ENCODE measurements around the gene FAT1.

Gene FAT1

DNA sequence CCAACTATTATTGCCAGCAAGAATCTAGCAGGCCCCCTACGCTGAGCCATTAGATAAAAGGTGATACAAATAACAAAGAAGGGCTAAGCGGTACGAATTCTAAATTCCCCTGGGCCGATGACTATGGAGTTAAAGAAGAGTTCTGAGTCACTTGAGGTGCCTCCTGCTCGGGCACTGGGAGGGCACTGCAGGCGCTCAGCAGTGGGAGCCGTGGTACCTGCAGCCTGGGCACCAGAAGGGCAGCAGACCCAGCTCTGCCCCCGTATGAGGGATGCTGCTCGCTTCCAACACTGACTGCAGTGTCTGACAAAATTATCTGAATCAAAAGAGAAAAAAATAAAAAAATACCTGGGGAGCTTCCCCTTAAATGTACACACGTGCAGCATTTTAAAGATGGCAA is 124.2 kb downstream of the FAT1 start:
- no peak for DNase-seq

DNA sequence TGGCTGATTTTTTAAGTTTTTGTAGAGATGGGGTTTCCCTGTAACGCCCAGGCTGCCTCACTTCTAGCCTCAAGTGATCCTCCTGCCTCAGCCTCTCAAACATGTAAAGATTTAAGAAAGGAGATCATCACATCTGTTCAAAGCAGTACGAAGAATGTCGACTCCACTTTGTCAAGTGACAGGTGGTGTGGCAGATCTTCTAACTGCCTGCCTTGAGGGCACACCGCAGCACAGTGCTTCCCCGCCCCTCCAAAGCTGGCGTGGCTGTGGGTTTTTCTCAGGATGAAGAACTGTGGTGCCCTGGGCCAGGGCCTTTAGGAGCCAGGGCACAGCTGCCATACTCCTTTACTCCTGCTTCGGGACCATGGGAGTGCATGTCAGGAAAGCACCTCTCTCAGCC is 125.0 kb downstream of the FAT1 start:
- DNase-seq, result no peak

DNA sequence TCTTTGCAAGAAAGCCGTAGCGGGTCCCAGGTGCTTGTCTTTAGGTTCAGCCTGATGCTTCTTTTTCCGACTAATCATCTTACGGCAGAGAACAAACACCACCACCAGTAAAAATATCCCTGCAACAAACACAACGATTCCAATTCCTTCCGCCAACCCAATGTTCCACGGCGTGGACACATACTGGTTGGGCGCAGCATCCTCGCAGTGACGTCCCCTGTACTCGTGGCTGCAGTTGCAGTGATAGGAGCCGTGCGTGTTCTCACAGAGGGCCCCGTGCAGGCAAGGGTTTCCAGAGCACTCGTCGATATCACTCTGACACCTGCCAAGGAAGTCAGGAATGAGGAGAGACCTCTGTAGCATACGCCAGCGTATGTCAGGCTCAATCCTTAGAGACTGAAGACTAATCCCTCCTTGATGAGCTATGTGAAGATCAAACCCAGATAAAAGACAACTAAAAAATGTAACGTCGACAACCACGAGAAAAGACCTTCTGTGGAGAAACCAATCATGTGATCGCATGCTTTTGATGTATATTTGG is 126.7 kb downstream of the FAT1 start:
- DNase-seq, result no peak

DNA sequence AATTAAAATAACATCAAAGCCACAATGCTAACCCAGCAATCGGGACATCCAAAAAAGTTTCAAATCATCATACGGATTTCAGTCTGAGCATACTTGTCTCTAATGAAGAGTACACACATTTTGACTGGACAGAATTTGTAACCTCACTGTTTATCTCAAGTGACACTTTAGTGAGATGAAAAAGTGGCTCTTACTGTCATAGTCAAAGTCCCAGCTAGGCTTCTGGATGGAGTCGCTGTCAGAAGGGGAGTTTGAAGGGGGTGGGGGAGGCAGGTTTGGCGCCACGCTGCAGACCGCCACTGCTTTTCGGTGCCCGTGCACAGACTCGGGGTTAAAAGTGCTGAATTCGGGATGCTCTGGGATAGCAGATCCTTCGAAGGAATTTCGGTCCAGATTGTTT is 127.3 kb downstream of the FAT1 start:
- DNase-seq, result no peak

DNA sequence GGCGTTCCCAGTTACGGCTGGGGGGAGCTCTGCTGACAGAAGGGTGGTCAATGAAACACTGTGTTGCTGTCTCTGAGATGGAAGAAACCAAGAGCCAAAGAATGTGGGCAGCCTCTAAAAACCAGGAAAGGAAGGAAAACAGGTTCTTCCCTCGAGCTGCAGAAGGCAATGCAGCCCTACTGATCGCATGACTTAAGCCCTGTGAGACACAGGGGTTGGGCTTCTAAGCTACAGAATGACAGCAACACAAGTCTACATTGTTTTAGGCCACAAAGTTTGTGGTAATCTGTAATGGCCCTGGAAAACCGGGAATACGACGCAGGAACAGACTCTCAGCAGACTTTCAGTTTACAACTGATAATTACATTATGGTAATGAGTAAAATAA is 130.1 kb downstream of the FAT1 start:
- no peak for DNase-seq

DNA sequence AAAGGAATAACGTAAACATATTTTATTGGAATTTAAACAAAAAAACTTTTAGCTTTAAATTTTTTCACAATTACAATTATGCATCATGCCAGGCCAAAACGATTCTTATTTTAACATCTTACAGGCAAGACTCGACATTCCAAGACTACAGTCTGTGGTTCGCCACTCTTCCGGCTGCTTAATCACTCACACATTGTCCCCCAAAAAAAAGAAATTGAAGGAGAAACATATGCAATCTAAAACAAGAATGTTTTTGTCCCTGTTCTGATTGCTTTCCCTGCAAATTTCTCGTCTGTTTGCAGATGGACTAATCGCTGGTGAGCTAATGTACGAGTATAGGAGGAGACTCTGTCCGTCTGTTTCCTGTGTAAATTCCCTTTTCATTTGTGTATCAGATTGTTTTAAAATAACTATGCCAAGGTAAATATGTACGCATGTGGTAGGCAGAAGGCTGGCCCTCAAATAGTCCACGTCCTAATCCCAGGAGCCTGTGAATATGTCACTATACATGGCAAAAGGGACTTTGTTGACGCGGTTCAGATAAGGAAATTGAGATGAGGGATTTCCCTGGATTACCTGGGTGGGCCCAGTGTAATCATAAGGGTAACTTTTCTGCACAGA is 130.6 kb downstream of the FAT1 start:
- DNase-seq, result no peak

DNA sequence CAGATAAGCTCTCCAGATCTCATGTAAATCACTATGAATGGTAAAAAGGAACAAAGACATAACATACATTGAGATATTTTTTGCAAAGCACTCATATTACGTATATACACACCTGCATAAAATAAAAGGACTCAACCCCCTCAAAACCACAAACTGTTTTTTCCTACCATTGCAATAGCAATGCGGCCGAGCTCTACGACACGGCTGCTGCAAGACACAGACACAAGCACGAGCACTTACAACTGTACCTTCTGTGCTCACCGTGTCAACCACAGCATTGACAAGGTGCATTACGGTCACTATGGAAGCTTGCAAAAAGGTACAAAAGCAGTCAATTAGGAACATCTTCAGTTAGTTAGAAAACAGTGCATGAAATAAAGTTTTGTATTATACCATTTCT is 131.2 kb downstream of the FAT1 start:
- DNase-seq, result no peak

DNA sequence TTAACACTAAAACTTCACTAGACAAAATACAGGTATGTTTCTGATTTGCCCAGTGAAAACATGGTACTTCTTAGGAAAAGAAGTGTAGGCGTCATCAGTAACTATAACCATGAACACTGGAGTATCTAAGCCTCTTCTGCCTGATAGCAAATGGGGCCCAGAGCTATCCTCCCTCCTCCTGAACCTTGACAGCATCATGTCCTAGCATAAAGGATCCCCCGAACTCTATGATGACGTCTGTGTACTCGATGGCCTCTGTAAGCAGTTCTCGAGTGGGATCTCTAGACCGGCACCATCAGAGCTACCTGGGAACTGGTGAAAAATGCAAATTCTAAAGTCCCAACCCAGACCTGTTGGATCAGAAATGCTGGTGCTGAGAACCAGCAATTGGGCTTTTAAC is 132.0 kb downstream of the FAT1 start:
- no peak for DNase-seq

DNA sequence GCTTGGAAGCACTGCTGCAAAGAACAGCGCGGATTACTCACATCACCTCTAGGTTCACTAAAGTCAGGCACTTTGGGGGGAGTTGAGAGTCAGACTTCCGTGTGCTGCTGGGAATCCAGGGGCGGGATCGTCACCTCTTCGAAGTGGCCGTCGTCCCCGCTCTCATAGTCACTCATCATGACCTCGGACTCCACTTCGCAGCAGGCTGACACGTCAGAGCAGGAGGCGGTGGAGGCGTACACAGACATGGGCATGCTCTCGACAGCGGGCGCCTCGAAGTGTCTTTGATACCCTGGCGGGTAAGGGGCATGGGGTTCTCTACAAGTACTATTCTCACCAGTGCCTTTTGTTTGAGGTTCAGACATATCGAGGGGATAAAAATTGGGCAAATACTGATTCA is 135.2 kb downstream of the FAT1 start:
- DNase-seq, result no peak

DNA sequence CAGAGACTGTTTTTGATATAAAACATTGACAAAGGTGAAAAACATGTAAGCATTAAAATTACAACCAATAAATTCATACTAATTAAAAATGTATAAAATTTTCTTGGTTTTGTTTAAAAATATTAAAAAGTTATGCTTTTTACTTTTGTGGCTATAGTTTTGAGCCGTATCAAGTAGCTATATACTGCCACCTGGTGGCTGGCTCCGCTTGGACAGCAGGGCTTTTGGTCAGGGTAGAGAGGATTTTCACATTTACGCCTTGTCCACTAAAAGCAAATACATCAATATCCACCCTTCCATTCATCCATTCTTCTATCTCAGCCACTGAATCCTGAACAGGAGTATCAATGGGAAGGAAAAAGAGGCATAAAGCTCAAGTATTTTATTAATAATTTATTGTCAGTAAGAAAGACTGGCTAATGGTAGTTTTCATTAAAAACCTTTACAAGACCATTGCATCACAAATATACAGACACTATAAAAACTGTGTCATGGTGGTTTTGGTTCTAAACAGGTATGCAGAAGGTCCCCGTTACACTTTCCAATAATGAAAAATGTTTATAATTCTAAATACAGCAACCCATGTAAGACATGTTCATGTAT is 136.1 kb downstream of the FAT1 start:
- peak; percentile 73 for DNase-seq

DNA sequence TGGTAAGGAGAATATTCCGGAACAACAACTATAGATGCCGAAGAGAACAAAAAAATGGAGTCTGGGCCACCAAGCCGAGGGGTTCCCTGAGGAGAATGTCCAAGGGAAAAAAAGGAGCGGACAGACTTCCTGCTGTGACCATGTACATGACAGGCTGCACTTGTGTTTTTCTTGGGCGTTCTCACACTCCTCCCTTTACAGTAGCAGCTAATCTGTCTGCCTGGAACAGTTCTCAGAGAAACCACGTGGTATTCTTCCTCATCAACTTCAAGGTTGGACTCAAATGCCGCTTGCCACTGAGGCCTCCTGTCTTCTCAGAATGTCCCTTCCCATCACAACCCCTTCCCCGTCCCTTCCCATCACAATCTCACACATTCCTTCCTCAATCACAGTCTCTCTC is 137.5 kb downstream of the FAT1 start:
- DNase-seq, result no peak

DNA sequence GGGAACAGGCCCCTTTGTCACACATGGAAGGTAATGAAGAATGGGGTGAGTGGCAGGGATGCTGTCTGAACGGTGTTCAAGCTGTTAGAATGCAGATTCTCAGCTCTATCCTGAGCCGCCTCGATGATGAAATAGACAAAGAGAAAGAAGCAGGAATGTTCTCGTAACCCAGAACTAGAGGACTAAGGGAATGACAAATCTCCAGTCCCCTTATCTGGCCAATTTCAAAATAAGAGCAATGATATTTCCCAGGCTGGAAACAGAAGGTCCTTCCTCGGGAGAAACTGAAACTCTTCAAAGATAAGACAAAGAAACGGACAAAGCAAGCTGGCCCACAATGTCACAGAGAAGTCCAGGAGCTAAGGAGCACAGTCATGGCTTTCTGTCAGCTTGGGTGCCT is 138.7 kb downstream of the FAT1 start:
- no peak for DNase-seq

DNA sequence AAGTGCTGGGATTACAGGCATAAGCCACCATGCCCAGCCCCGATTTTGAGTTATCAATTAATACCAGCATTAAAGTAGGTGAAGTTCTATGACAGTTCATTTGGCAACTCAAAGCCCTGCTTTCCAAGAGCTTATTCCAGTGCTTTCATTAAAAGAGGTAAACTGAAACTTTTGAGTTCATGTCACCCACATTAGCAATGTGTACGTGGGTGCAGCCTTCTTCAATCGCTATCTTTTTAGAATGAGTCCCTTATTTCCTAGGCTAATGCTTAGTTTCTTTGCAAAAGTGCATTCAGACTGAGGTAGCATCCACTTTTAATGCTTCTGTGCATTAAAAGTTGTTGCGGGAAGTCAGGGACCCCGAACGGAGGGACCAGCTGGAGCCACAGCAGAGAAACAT is 142.2 kb downstream of the FAT1 start:
- no peak for DNase-seq

DNA sequence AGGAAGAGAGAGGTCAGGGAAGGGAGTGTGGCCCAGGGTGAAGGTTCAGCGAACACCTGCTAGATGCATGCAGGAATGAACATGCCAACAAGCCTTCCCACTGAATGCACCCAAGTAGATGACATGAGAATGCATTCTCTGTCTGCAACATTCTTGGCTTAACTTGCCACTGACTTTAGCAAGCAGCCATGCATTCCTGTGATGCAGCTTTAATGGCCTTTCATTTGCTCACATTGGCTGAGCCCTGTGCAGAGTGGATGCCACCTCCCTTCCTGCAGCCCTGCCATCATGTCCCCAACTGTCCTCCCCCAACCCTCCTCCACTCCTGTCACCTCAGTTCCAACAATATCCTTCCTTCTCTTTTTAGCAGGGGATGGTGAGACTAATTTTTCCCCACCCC is 143.0 kb downstream of the FAT1 start:
- DNase-seq, result no peak

DNA sequence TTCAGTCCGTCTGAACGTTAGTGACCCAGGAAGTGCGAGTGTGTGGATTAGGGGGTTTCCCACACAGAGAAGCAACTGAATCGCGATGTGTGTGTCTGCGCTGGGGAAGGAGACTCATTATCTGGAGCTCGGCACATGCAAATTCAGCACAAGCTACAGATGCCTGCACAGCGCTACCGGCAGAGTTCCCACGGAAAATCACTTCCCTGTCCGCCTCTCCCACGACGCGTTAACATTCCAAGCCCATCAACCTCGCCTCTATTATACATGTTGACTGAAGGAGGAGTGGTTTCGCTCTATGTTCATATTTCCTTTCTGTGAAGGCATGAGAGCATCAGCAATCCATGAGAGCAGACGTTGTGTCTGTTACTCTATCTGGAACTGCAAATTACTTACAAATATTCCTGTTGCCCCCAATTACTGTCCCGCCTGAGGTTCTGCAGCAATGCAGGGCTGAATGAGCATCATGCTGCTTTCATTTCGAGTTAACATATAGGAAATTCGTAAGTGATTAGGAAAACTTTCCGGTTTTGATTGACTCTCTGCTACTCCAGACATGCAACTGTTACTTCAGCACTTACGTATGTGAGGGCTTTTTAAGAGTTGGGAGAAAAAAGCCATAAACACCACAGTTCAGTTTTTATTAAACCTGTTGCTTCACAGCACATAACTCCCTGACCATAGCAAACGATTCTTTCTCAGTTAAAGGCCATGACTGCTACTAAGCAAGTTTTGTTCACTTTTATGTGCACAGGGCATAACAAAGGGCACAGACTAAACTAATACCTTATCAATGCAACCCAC is 153.3 kb downstream of the FAT1 start:
- DNase-seq, result no peak

DNA sequence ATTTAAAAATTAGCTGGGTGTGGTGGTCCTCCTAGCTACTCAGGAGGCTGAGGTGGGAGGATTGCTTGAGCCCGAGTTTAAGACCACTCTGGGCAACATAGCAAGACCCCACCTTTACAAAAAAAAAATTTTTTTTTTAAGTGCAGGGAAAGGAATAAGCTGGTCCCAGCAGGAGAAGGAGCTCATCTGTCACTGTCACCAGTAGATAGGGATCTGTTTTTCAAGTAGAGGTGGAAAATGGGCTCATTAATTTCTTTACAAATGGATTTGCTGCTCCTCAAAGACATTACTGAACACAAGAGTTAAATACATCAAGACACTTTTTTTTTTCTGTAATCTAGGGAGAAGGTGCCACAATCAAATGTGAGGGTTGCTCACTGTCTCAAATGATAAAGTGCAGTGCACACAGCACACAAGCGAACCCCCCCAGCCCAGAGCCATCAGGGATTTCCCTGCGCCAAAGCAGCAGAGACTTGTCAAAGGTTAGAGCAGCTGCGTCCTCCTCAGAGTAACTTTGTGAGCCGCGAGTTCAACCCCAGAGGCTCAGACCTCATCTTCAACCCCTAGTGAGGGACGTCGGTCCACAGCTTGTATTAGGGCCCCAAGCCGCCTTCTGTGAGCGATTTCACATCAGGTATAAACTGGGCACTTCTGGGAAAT is 154.0 kb downstream of the FAT1 start:
- DNase-seq, result no peak

DNA sequence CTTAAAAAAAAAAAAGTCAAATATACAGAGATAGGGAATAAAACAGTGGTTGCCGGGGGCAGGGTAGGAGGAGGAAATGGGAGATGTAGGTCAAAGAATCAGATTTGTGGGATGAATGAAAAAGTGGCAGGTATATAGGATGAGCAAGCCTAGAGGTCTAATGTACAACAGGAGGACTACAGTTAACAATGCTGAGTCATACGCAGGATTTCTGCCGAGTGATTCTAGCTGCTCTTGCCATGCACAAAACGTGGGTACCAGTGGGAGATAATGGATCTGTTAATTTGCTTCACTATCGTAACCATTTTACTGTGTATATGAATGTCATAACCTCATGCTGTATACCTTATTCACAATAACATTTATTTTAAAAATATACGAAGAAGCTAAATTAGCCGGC is 157.6 kb downstream of the FAT1 start:
- no peak for DNase-seq

DNA sequence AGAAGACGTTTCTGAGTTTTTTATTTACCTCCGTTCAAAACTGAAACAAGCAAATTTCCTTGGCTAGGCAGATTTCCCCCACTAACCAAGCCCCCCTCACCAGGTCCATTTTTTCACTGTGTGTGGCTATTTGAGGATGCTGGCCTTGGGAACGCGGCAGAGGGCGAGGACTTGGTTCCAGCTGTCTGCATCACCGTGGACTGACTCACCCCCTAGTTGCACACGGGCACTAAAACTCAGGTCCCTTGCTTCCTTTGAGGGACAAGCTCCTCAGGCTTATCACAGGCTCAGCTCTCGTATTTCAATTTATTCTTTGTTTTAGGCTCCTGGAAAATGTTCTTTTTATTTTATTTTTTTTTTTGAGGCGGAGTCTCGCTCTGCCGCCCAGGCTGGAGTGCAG is 159.9 kb downstream of the FAT1 start:
- DNase-seq, result no peak

DNA sequence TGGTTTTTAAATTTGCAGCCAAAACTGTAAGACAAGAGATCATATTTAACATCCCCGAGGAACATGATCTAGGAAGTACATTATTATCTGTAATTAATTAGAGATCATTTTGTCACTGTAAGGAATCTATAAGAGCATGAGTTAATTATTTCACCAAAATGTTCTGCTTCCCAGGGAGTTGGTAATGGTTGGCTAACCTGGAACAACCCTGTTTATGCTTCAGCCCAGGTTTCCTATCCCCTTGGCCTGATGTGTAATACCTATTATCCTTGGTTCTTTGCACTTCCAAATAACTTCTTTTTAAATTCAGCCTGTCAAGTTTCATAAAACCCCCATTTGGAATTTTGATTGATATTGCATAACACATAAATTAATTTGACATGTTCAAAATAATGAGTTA is 161.9 kb downstream of the FAT1 start:
- DNase-seq, result no peak

DNA sequence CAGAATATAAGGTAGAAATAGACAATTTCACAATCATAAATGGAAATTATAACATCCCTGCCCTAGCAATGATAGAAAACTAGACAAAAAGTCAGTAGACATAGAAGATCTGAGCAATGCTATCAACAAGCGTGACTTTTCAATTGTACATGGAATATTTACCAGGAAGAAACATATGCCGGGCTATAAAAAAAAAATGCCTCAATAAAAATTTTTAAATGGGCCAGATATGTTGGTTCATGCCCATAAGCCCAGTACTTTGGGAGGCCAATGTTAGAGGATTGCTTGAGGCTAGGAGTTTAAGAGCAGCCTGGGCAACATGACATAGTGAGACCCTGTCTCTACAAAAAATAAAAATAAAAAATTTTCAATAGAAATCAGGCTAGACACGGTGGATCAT is 163.0 kb downstream of the FAT1 start:
- DNase-seq, result no peak

DNA sequence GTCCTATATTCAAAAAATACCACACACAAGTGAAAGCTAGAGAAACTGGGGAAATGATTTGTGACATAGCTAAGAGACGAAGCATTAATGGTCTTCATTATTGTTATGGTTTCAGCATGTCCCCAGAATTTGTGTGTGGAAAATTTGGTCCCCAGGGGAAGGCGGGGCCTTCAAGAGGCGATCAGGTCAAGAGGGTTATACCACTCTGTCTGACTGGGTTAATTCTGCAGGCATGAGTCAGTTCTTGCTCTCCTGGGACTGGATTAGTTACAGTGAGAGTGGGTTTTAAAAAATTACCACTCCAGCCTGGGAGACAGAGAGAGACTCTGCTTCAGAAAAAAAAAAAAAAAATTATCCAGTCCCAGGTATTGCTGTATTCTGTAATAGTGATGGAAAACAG is 166.2 kb downstream of the FAT1 start:
- DNase-seq, result no peak

DNA sequence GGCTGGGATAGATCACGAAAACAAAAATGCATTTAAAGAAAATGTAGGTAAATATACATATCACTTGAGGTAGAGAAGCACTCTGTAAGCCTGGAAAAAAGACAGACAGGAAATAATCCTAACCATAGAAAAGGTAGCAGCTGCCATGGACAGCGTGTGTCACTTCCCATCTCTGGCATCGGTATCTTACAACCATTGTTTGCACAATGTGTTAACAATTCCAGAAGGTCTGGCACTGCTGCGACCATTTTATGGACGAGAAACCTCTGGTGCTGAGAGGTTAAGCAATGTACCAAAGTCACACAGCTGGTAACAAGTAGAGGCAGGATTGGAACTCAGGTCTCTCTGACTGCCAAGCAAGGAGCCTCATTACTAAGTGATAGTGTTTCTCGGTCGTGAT is 166.6 kb downstream of the FAT1 start:
- no peak for DNase-seq

DNA sequence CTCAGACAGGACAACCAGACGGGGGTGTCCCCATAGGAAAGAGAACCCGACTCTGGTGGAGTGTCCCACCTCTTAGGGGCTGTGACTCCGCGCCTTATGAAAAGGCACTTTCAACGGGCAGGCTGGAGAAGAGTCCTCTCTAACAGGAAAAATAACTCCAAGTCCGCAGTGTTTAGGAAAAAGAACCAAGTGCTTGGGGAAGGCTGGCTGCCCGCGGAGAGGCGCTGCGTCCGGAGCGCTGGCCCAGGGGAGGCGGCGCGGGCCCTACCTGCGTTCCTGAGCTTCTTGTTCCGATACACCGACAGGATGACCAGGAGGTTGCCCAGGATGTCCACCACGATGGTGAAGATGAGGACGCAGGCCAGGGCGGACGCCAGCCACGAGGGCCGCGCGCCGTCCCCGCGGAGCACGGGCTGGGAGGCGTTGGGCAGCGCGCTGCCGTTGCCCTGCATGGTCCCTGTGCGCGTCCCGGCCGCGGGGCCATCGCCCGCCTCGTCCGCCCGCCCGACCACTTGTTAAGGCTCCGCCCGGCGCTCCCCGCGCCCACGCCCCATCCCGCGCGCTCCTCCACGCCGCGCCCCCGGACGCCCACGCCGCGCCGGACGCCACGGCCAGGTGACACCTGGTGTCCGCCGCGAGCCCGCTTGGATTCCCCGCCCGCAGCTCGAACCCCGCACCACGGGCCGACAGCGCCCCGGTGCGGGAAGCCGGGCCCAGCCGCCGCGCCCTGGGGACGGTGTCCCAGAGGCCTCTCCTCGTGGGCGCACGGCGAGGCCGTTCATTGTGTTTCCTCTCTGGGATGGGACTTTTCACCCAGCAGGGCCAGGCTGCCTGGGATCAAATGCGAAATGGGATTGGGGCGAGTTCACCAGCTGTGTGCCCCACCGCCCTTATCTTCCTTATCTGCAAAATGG is 168.5 kb downstream of the FAT1 start, which contains the start of gene MTNR1A:
TSS of gene MTNR1A (minus strand) at position 654 of the 914 bp plus-strand sequence. CDS start at position 452, 202 bp downstream.
- DNase-seq, result no peak
